SK-N-SH (cell line): Measurements from ENCODE around the gene PRCC. TPM values are rescaled to one million over a fixed set of nuclear protein-coding genes. Genes with fewer than 3 reads are reported as not detected.
"Not testable (repeated sequence)": the region's sequence is repeated elsewhere in the genome, so short reads cannot be mapped to it uniquely, and the experiment has no call there.

Source experiments
- CTCF ChIA-PET: fragments of 300-600, 350-600 bp; formaldehyde crosslinking; extraction: SDS; loops from one replicate; lab custom pipeline; 2021; lab: Yijun Ruan, JAX
- POLR2A ChIA-PET: fragments of 350-600 bp; sonication (Branson Sonifier 250); formaldehyde crosslinking; extraction: SDS; loops from one replicate; lab custom pipeline; 2020; ENCODE audit warnings: antibody characterized with exemption, inconsistent platforms; lab: Yijun Ruan, JAX
- DNase-seq: peaks from one replicate; pipeline ENCODE4 v3.0.0; 2012
- H2AFZ ChIP-seq: fragments of 200-600 bp; sonication (generic); 2 replicates; pipeline ENCODE4 v1.8.1; 2016; ENCODE audit warnings: antibody characterized with exemption, mild to moderate bottlenecking, low read depth
- H3F3A ChIP-seq: fragments of 200-600 bp; sonication (generic); replicated peaks from 2 replicates; pipeline ENCODE3; 2016; ENCODE audit warnings: antibody characterized with exemption, mild to moderate bottlenecking; ENCODE audit not compliant: insufficient read depth
- H3K27ac ChIP-seq, 2 experiments: fragments of 200-500 bp in 1 of 2; fragments of 200-600 bp in 1 of 2; sonication (Bioruptor generic) in 1 of 2; sonication (generic), shearing (Covaris generic) in 1 of 2; 2 replicates each; pipeline versions ENCODE4 v1.5.1 to v1.6.1; 2014 to 2016; ENCODE audit warnings: low read depth in 2 of 2, inconsistent platforms in 1 of 2, low read length in 1 of 2, mild to moderate bottlenecking in 1 of 2, mixed read lengths in 1 of 2
- H3K27me3 ChIP-seq: fragments of 200-600 bp; sonication (generic), shearing (Covaris generic); 2 replicates; pipeline ENCODE4 v1.6.1; 2016; ENCODE audit warnings: mixed run types; ENCODE audit not compliant: insufficient read depth
- H3K36me3 ChIP-seq, 2 experiments: fragments of 200-500 bp in 1 of 2; fragments of 200-600 bp in 1 of 2; sonication (Bioruptor generic) in 1 of 2; sonication (generic) in 1 of 2; replicated peaks in 1 of 2; 2 replicates each; pipeline versions ENCODE3 to v1.5.1; 2014 to 2016; ENCODE audit warnings: low read length in 1 of 2, mild to moderate bottlenecking in 1 of 2; ENCODE audit not compliant: insufficient read depth in 2 of 2, control insufficient read depth in 1 of 2
- H3K4me1 ChIP-seq, 2 experiments: fragments of 200-500 bp in 1 of 2; fragments of 200-600 bp in 1 of 2; sonication (Bioruptor generic) in 1 of 2; sonication (generic), shearing (Covaris generic) in 1 of 2; 2 replicates each; pipeline versions ENCODE4 v1.5.1 to v1.6.1; 2014 to 2016; ENCODE audit warnings: low read depth in 1 of 2, low read length in 1 of 2, mixed run types in 1 of 2; ENCODE audit not compliant: insufficient read depth in 2 of 2, control insufficient read depth in 1 of 2
- H3K4me2 ChIP-seq: fragments of 200-600 bp; sonication (generic), shearing (Covaris generic); 2 replicates; pipeline ENCODE4 v1.6.1; 2017; ENCODE audit warnings: mixed run types
- H3K4me3 ChIP-seq, 2 experiments: fragments of 200-500 bp in 1 of 2; fragments of 200-600 bp in 1 of 2; sonication (Bioruptor generic) in 1 of 2; sonication (generic), shearing (Covaris generic) in 1 of 2; 2 replicates each; pipeline versions ENCODE4 v1.5.1 to v1.8.1; 2014 to 2016; ENCODE audit warnings: low read depth in 2 of 2, inconsistent platforms in 1 of 2, low read length in 1 of 2, mild to moderate bottlenecking in 1 of 2, mixed read lengths in 1 of 2, moderate library complexity in 1 of 2
- H3K79me2 ChIP-seq: fragments of 200-600 bp; sonication (generic); 2 replicates; pipeline ENCODE4 v1.8.1; 2017; ENCODE audit warnings: mild to moderate bottlenecking; ENCODE audit not compliant: insufficient read depth
- H3K9ac ChIP-seq: fragments of 200-600 bp; sonication (generic); 2 replicates; pipeline ENCODE4 v1.6.1; 2017; ENCODE audit warnings: mixed run types
- H3K9me2 ChIP-seq: fragments of 200-600 bp; sonication (generic); 2 replicates; pipeline ENCODE4 v1.6.1; 2017; ENCODE audit warnings: mixed run types
- H3K9me3 ChIP-seq: fragments of 200-600 bp; sonication (generic); 2 replicates; pipeline ENCODE4 v1.6.1; 2017; ENCODE audit warnings: mixed run types, mild to moderate bottlenecking, moderate library complexity
- H4K20me1 ChIP-seq: fragments of 200-600 bp; sonication (generic); 2 replicates; pipeline ENCODE4 v1.6.1; 2017; ENCODE audit warnings: mild to moderate bottlenecking, mixed run types; ENCODE audit not compliant: insufficient read depth
- CHD2 ChIP-seq: fragments of 150-350 bp; IDR thresholded peaks from 2 replicates; pipeline ENCODE4 v1.6.1; 2018; ENCODE audit warnings: low read length; ENCODE audit not compliant: partially characterized antibody
- GABPA ChIP-seq: IDR thresholded peaks from 2 replicates; pipeline ENCODE4 v1.4.0; 2012; ENCODE audit warnings: low read depth, mild to moderate bottlenecking
- MEF2A ChIP-seq: IDR thresholded peaks from 2 replicates; pipeline ENCODE4 v1.4.0; 2012; ENCODE audit warnings: low read depth, borderline replicate concordance
- MXI1 ChIP-seq: IDR thresholded peaks from 2 replicates; pipeline ENCODE4 v1.6.1; 2012; ENCODE audit warnings: mild to moderate bottlenecking, low read depth, low read length, improper control_type of control experiment
- POLR2AphosphoS5 ChIP-seq: IDR thresholded peaks from 2 replicates; pipeline ENCODE4 v1.6.1; 2012; ENCODE audit warnings: low read depth, low read length
- RXRA ChIP-seq: IDR thresholded peaks from 2 replicates; pipeline ENCODE4 v1.4.0; 2012; ENCODE audit warnings: low read depth, mild to moderate bottlenecking, borderline replicate concordance
- SMC3 ChIP-seq: IDR thresholded peaks from 2 replicates; pipeline ENCODE4 v1.6.1; 2012; ENCODE audit warnings: low read depth, low read length, improper control_type of control experiment
- TAF1 ChIP-seq: IDR thresholded peaks from 2 replicates; pipeline ENCODE4 v1.6.1; 2012; ENCODE audit warnings: low read depth, mild to moderate bottlenecking, low read length, moderate library complexity, borderline replicate concordance
- YY1 ChIP-seq: IDR thresholded peaks from 2 replicates; pipeline ENCODE4 v1.4.0; 2012; ENCODE audit warnings: low read depth, mild to moderate bottlenecking
- WGBS: methylation state at CpG from one replicate; pipeline ENCODE4 v1.1.6; 2017; ENCODE audit warnings: low lambda C conversion rate; 5-methylcytosine and 5-hydroxymethylcytosine counted together
- polyA plus RNA-seq, 3 experiments: library from polyadenylated mRNA; depleted of rRNA; stranded (reverse); fragments of >200 nt; gene quantifications; 2 replicates each; pipeline ENCODE4 v1.2.3, GENCODE V29; 2012
- TF ChIP-seq, protein P1 (sequence below): IDR thresholded peaks from 2 replicates; pipeline ENCODE4 v1.4.0; 2012; ENCODE audit warnings: low read depth, borderline replicate concordance
- TF ChIP-seq, protein P2 (sequence below): IDR thresholded peaks from 2 replicates; pipeline ENCODE4 v1.4.0; 2012; ENCODE audit warnings: low read depth, borderline replicate concordance

Gene PRCC
- polyA plus RNA-seq, 1 of the 3 experiments (the other 2 are of a cell fraction) = 39.2 TPM

- ChIA-PET POLR2A (interaction anchor here (1.5 kb wide), 1 partner anchor 28 kb away, joined by 4 read pairs; the partner anchor contains the start of genes ISG20L2 and METTL25B), CTCF (interaction anchor here (0.7 to 1.2 kb wide), 6 partner anchors 9 to 171 kb away, joined by 3 to 6 read pairs (median 3); no protein-coding TSS in a partner anchor)
- no peak for DNase-seq
- Histone ChIP-seq H2AFZ (no peak overlapping the region), H4K20me1 (no peaks in the 10 kb centered on the region), H3F3A (no peaks in the 10 kb centered on the region), H3K9me3 (no peaks in the 10 kb centered on the region), H3K9me2 (no peaks in the 10 kb centered on the region), H3K4me1 (peaks cover 0 to 12% of the 10 kb centered on the region in 2 experiments; a peak in 2 of 4 replicates), H3K36me3 (peaks cover 0 to 8% of the 10 kb centered on the region in 2 experiments), H3K27me3 (no peaks in the 10 kb centered on the region), H3K27ac (no peak overlapping the region), H3K4me3 (no peak overlapping the region), H3K4me2 (no peak overlapping the region), H3K9ac (no peak overlapping the region), H3K79me2 (peaks cover 20% of the 10 kb centered on the region)
- TF ChIP-seq, protein P1, sequence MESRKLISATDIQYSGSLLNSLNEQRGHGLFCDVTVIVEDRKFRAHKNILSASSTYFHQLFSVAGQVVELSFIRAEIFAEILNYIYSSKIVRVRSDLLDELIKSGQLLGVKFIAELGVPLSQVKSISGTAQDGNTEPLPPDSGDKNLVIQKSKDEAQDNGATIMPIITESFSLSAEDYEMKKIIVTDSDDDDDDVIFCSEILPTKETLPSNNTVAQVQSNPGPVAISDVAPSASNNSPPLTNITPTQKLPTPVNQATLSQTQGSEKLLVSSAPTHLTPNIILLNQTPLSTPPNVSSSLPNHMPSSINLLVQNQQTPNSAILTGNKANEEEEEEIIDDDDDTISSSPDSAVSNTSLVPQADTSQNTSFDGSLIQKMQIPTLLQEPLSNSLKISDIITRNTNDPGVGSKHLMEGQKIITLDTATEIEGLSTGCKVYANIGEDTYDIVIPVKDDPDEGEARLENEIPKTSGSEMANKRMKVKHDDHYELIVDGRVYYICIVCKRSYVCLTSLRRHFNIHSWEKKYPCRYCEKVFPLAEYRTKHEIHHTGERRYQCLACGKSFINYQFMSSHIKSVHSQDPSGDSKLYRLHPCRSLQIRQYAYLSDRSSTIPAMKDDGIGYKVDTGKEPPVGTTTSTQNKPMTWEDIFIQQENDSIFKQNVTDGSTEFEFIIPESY = no peak
- TF ChIP-seq TAF1 (no peak), MXI1 (no peak), GABPA (no peak), POLR2AphosphoS5 (no peak), YY1 (no peak), CHD2 (no peak), MEF2A (no peak), SMC3 (no peak), RXRA (no peak)
- TF ChIP-seq, protein P2, sequence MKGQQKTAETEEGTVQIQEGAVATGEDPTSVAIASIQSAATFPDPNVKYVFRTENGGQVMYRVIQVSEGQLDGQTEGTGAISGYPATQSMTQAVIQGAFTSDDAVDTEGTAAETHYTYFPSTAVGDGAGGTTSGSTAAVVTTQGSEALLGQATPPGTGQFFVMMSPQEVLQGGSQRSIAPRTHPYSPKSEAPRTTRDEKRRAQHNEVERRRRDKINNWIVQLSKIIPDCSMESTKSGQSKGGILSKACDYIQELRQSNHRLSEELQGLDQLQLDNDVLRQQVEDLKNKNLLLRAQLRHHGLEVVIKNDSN = no peak
- WGBS = 85% methylated on average over 1 of the region's 1 CpG
These were observed 11.0 kb upstream of the PRCC start for GRCh38 chr1:156756355-156756754.

GRCh38 chr1:156757572-156758253 lies 9.6 kb upstream of the PRCC start:
- H3F3A ChIP-seq, H3K4me3 ChIP-seq, H3K36me3 ChIP-seq, H3K9me3 ChIP-seq, DNase-seq, POLR2A ChIA-PET, H3K9me2 ChIP-seq, H3K27ac ChIP-seq, H3K27me3 ChIP-seq, H4K20me1 ChIP-seq, H3K4me2 ChIP-seq, H3K9ac ChIP-seq, H2AFZ ChIP-seq: not testable (repeated sequence)
- peaks cover 11% of the 10 kb centered on the region for H3K79me2 ChIP-seq
- H3K4me1 ChIP-seq = peaks cover 0 to 11% of the 10 kb centered on the region in 2 experiments; a peak in 2 of 4 replicates
- 95% methylated on average over 10 of the region's 10 CpGs for WGBS
- CTCF ChIA-PET = interaction anchor here (1.2 kb wide), 1 partner anchor 103 kb away, joined by 3 read pairs; the partner anchor contains the start of gene NTRK1
